ENCODE measurements around the gene KCTD10.
"Not testable (repeated sequence)": the region's sequence is repeated elsewhere in the genome, so short reads cannot be mapped to it uniquely, and the experiment has no call there.

The KCTD10 gene

GRCh38 chr12:109449845-109450532 is 27.1 kb downstream of the KCTD10 start:
- DNase-seq (ENCODE audit: low read depth in 2 of 2): no peak

GRCh38 chr12:109448707-109449390 is 28.3 kb downstream of the KCTD10 start:
- DNase-seq (ENCODE audit: low read depth in 2 of 2): no peak

- DNase-seq (ENCODE audit: low read depth in 2 of 2): no peak
Observed at GRCh38 chr12:109448272-109448671, 28.8 kb downstream of the KCTD10 start.

GRCh38 chr12:109447482-109447881 is 29.6 kb downstream of the KCTD10 start:
- DNase-seq (ENCODE audit: low read depth in 2 of 2): no peak

- DNase-seq (ENCODE audit: low read depth in 2 of 2): no peak
Observed at GRCh38 chr12:109446869-109447268, 30.2 kb downstream of the KCTD10 start.

GRCh38 chr12:109445191-109445609 is 31.9 kb downstream of the KCTD10 start:
- DNase-seq (ENCODE audit: low read depth in 2 of 2): no peak

GRCh38 chr12:109444259-109444658 is 32.8 kb downstream of the KCTD10 start:
- no peak for DNase-seq (ENCODE audit: low read depth in 2 of 2)

GRCh38 chr12:109443794-109444193 is 33.3 kb downstream of the KCTD10 start:
- no peak for DNase-seq (ENCODE audit: low read depth in 2 of 2)

GRCh38 chr12:109440851-109441490 is 36.1 kb downstream of the KCTD10 start:
- DNase-seq (ENCODE audit: low read depth in 2 of 2): no peak

- DNase-seq (ENCODE audit: low read depth in 2 of 2): not testable (repeated sequence)
Observed at GRCh38 chr12:109439951-109440350, 37.1 kb downstream of the KCTD10 start.

GRCh38 chr12:109439181-109439580 is 37.9 kb downstream of the KCTD10 start:
- DNase-seq (ENCODE audit: low read depth in 2 of 2): no peak

- no peak for DNase-seq (ENCODE audit: low read depth in 2 of 2)
Observed at GRCh38 chr12:109436188-109436560, 40.9 kb downstream of the KCTD10 start.

- DNase-seq (ENCODE audit: low read depth in 2 of 2): no peak
Observed at GRCh38 chr12:109435428-109436187, 41.5 kb downstream of the KCTD10 start.

- DNase-seq (ENCODE audit: low read depth in 2 of 2): no peak
Observed at GRCh38 chr12:109434582-109434981, 42.5 kb downstream of the KCTD10 start.

- DNase-seq (ENCODE audit: low read depth in 2 of 2): no peak
Observed at GRCh38 chr12:109433618-109434017, 43.5 kb downstream of the KCTD10 start.

- DNase-seq (ENCODE audit: low read depth in 2 of 2): peak; percentile 57 to 70
Observed at GRCh38 chr12:109432842-109433304, 44.2 kb downstream of the KCTD10 start.

- DNase-seq (ENCODE audit: low read depth in 2 of 2): no peak
Observed at GRCh38 chr12:109432431-109432830, 44.7 kb downstream of the KCTD10 start.

- DNase-seq (ENCODE audit: low read depth in 2 of 2): no peak
Observed at GRCh38 chr12:109430244-109430643, 46.9 kb downstream of the KCTD10 start.

- DNase-seq (ENCODE audit: low read depth in 2 of 2): not testable (repeated sequence)
Observed at GRCh38 chr12:109428804-109429203, 48.3 kb downstream of the KCTD10 start.

GRCh38 chr12:109428037-109428629 is 49.0 kb downstream of the KCTD10 start:
- peak; percentile 60 to 72 for DNase-seq (ENCODE audit: low read depth in 2 of 2)

GRCh38 chr12:109423392-109423791 is 53.7 kb downstream of the KCTD10 start:
- no peak for DNase-seq (ENCODE audit: low read depth in 2 of 2)

GRCh38 chr12:109422251-109422650 is 54.8 kb downstream of the KCTD10 start:
- no peak for DNase-seq (ENCODE audit: low read depth in 2 of 2)

Measured in stimulated activated CD4-positive, alpha-beta T cell treated with anti-CD3 and anti-CD28 coated beads, Interleukin-1b, Interleukin-23, amount 100 ng/mL, for 4 hours (primary cell).